Activated CD4-positive, alpha-beta T cell treated with anti-CD3 and anti-CD28 coated beads, Interleukin-2, amount 50 U/mL, for 24 hours (primary cell): ENCODE results near the gene HNF1A.
"Not testable (repeated sequence)": the region's sequence is repeated elsewhere in the genome, so short reads cannot be mapped to it uniquely, and the experiment has no call there.

Experiments
- DNase-seq, 2 donors: peaks; one replicate each; pipeline ENCODE4 v3.0.0-alpha.2; 2020; ENCODE audit warnings: low read depth in 1 of 2, low spot score in 1 of 2

Gene HNF1A, protein sequence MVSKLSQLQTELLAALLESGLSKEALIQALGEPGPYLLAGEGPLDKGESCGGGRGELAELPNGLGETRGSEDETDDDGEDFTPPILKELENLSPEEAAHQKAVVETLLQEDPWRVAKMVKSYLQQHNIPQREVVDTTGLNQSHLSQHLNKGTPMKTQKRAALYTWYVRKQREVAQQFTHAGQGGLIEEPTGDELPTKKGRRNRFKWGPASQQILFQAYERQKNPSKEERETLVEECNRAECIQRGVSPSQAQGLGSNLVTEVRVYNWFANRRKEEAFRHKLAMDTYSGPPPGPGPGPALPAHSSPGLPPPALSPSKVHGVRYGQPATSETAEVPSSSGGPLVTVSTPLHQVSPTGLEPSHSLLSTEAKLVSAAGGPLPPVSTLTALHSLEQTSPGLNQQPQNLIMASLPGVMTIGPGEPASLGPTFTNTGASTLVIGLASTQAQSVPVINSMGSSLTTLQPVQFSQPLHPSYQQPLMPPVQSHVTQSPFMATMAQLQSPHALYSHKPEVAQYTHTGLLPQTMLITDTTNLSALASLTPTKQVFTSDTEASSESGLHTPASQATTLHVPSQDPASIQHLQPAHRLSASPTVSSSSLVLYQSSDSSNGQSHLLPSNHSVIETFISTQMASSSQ

GRCh38 chr12:120978296-120979219 is at the start of gene HNF1A:
HNF1A (plus strand) TSS chr12:120978543; CDS start chr12:120978769, 226 bp downstream.
- DNase-seq, result no peak

- no peak for DNase-seq
Observed at GRCh38 chr12:120928864-120929652, 49.3 kb upstream of the HNF1A start.

DNA sequence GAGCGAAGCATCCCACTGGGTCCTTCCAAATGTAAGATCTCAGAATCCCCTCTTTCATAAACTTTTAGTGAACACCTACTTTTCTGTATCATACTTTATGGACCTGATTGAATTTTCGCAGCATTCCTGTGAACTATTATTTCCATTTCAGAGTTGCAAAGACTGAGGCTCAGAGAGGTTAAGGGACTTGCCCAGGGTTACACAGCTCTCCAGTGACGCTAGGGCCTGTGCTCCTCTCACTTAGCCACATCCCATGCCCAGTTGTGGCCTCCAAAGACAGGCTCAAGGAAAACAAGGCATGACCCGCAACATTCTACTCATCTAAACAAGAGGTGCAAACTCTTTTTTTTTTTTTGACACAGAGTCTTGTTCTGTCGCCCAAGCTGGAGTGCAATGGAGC is 48.3 kb upstream of the HNF1A start:
- no peak for DNase-seq

- DNase-seq, result no peak
Observed at GRCh38 chr12:120932058-120932457, 46.3 kb upstream of the HNF1A start.

GRCh38 chr12:120932956-120933526 is 45.3 kb upstream of the HNF1A start:
- DNase-seq, result no peak

DNA sequence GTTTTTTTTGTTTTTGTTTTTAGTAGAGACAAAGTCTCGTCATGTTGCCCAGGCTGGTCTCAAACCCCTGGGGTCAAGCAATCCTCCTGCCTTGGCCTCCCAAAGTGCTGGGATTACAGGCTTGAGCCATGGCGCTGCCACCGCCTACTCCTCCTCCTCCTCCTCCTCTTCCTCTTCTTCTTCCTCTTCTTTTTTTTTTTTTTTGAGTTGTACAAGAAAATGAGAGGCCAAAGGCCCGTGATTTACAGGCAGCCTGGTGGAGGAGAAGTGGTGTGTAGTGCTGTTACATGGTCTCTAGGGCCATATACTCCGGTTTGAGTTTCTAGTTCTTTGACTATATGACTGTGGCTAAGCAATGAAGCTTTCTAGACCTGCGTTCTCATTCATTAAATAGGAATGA is 44.6 kb upstream of the HNF1A start:
- no peak for DNase-seq

DNA sequence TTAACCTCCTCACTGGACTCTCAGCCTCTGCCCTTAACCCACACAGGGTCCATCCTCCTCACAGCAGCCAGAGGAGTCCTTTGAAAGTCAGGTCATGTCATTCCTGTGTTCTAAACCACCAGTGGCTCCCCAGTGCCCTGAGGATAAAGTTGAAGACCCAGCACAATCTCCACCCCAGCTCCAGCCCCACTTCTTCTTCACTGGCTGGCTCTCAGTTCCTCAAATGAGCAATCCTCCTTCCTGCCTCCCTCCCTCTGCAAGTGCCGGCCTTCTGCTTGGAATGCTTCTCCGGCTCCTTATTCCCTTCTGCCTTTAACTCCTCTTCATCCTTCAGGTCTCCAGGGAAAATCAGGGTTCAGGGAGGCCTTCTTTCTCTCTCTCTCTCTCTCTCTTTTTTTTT is 42.1 kb upstream of the HNF1A start:
- no peak for DNase-seq

GRCh38 chr12:120938496-120938895 is 39.8 kb upstream of the HNF1A start:
- DNase-seq, result no peak

DNA sequence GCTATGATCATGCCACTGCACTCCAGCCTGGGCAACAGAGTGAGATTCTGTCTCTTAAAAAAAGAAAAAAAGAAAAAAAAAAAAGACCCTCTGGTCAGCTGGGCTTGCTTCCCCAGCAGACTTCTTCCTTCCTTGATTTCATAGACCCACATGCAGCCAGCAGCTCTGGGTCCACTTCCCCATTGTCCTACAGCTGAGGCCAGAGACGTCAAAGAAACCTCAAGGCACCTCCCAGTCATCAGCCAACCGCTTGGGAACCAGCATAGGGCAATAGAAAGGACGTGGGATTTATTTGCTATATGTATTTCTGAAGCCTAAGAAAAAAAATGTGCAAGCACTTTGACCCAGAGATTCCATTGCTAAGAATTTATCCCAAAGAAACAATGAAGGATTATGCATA is 38.8 kb upstream of the HNF1A start:
- DNase-seq, result no peak

DNA sequence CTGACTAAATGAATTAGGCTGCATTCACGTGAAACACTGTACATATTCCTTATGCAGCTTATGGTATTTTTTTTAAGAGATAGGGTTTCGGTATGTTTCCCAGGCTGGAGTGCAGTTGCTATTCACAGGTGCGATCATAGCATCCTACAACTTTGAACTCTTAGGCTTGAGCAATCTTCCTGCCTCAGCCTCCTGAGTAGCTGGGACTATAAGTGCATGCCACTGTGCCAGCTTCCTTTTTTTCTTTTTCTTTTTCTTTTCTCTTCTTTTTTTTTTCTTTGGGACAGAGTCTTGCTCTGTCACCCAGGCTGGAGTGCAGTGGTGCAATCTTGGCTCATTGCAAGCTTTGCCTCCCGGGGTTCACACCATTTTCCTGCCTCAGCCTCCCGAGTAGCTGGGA is 38.3 kb upstream of the HNF1A start:
- DNase-seq, result no peak

GRCh38 chr12:120940799-120941198 is 37.5 kb upstream of the HNF1A start:
- DNase-seq, result no peak

DNA sequence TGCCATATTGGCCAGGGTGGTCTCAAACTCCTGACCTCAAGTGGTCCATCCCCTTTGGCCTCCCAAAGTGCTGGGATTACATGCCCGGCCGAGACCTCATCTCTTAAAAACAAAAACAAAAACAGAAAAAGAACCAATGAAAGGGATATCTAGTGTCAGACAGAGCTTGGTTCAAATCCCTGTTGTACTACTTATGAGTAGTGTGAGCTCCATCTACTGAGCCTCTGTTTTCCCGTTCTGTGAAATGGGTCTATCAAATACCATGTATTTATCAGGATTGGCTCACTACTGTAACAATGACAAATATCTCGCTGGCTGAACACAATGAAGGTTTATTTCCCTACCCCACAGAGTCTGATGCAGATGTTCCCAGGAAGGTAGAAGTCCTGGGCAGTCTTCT is 36.9 kb upstream of the HNF1A start:
- no peak for DNase-seq

GRCh38 chr12:120941846-120942405 is 36.4 kb upstream of the HNF1A start:
- no peak for DNase-seq

GRCh38 chr12:120943482-120943881 is 34.9 kb upstream of the HNF1A start:
- no peak for DNase-seq

GRCh38 chr12:120944645-120945217 is 33.6 kb upstream of the HNF1A start:
- peak; percentile 47 to 48 for DNase-seq

DNA sequence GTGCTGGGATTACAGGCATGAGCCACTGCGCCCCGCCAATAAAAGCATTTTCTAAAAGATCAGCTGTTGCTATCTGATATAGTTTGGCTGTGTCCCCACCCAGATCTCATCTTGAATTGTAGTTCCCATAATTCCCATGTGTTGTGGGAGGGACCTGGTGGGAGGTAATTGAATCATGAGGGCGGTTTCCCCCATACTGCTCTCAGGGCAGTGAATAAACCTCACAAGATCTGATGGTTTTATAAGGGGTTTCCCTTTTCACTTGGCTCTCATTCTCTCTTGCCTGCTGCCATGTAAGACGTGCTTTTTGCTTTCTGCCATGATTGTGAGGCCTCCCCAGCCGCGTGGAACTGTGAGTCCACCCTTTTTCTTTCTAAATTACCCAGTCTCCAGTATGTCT is 32.8 kb upstream of the HNF1A start:
- DNase-seq, result not testable (repeated sequence)

DNA sequence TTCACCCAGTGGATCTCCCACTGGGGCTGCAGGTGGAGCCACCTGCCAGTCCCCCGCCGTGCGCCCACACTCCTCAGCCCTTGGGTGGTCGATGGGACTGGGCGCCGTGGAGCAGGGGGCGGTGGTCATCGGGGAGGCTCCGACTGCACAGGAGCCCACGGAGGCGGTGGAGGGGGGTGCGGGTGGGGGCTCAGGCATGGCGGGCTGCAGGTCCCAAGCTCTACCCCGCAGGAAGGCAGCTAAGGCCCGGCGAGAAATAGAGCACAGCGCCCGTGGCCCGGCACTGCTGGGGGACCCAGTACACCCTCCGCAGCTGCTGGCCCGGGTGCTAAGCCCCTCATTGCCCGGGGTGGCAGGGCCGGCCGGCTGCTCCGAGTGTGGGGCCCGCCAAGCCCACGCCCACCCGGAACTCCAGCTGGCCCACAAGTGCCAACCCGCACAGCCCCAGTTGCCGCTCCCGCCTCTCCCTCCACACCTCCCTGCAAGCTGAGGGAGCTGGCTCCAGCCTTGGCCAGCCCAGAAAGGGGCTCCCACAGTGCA is 28.0 kb upstream of the HNF1A start:
- DNase-seq, result not testable (repeated sequence)

DNA sequence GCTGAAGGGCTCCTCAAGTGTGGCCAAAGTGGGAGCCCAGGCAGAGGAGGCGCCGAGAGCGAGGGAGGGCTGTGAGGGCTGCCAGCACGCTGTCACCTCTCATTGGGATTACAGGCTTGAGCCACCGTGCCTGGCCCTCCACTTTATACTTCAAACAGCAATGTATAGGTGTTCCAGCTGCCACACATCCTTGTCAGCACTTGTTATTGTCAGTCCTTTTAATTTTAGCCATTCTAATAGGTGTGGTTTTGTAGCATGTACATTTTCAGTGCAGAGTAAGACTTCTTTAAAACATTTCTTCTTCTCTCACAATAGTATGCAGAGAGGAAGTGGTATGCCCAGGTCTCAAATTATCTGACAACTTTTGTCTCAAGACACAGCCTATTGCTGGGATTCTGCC is 27.5 kb upstream of the HNF1A start:
- DNase-seq, result no peak

DNA sequence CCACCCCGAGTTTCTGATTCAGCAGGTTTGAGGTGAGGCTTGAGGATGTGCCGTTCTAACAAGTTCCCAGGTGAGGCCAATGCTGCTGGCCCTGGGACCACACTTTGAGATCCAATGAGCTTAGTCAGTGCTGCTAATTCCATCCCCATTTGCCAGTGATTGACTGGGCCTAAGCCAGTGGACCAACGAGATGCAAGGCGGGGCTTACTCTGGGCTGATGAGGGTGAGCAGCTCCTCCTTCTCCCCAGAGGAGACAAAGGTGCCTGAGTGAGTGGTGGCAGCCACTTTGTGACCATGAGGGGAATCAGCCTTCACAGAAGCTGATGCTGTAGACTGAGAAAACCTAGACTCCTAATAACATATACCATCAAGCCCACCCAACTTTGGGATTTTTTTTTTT is 23.1 kb upstream of the HNF1A start:
- DNase-seq, result no peak
